Stimulated activated naive CD8-positive, alpha-beta T cell treated with anti-CD3 and anti-CD28 coated beads, Interleukin-15, Interleukin-2, amounts not matched to agents 100 ng/mL and 50 ng/mL, for 24 hours (primary cell): ENCODE measurements around the gene ALAS1.
"Not testable (repeated sequence)": the region's sequence is repeated elsewhere in the genome, so short reads cannot be mapped to it uniquely, and the experiment has no call there.

Experiments used
- H3K27ac Mint-ChIP-seq: one replicate; pipeline ENCODE4 v1.8.0; 2021; ENCODE audit warnings: mild to moderate bottlenecking, mixed read lengths
- H3K27me3 Mint-ChIP-seq: one replicate; pipeline ENCODE4 v1.8.0; 2021; ENCODE audit warnings: mixed read lengths
- H3K36me3 Mint-ChIP-seq: one replicate; pipeline ENCODE4 v1.8.0; 2021; ENCODE audit warnings: low read depth, mixed read lengths
- H3K4me1 Mint-ChIP-seq: one replicate; pipeline ENCODE4 v1.8.0; 2021; ENCODE audit warnings: low read depth, mixed read lengths
- H3K4me3 Mint-ChIP-seq: one replicate; pipeline ENCODE4 v1.8.0; 2021; ENCODE audit warnings: mild to moderate bottlenecking, mixed read lengths
- H3K9me3 Mint-ChIP-seq: one replicate; pipeline ENCODE4 v1.8.0; 2021; ENCODE audit warnings: mixed read lengths

The ALAS1 gene

GRCh38 chr3:52172262-52172757, 25.6 kb upstream of the ALAS1 start:
- H3K27ac Mint-ChIP-seq: no peak overlapping the region
- H3K4me1 Mint-ChIP-seq: peaks cover 3% of the 10 kb centered on the region
- H3K9me3 Mint-ChIP-seq: no peaks in the 10 kb centered on the region
- no peaks in the 10 kb centered on the region for H3K36me3 Mint-ChIP-seq
- H3K4me3 Mint-ChIP-seq: no peak overlapping the region
- no peaks in the 10 kb centered on the region for H3K27me3 Mint-ChIP-seq

GRCh38 chr3:52173101-52173500, 24.9 kb upstream of the ALAS1 start:
- no peak overlapping the region for H3K27ac Mint-ChIP-seq
- no peaks in the 10 kb centered on the region for H3K36me3 Mint-ChIP-seq
- H3K9me3 Mint-ChIP-seq: no peaks in the 10 kb centered on the region
- H3K4me1 Mint-ChIP-seq: peaks cover 3% of the 10 kb centered on the region
- H3K4me3 Mint-ChIP-seq: no peak overlapping the region
- H3K27me3 Mint-ChIP-seq: no peaks in the 10 kb centered on the region

GRCh38 chr3:52174896-52175295, 23.1 kb upstream of the ALAS1 start:
- Mint-ChIP-seq H3K27me3 (no peaks in the 10 kb centered on the region), H3K4me1 (peaks cover 3% of the 10 kb centered on the region), H3K9me3 (no peaks in the 10 kb centered on the region), H3K27ac (no peak overlapping the region), H3K4me3 (no peak overlapping the region), H3K36me3 (no peaks in the 10 kb centered on the region)

GRCh38 chr3:52175416-52176179, 22.4 kb upstream of the ALAS1 start:
- no peaks in the 10 kb centered on the region for H3K36me3 Mint-ChIP-seq
- H3K4me1 Mint-ChIP-seq: peaks cover 3% of the 10 kb centered on the region
- no peaks in the 10 kb centered on the region for H3K9me3 Mint-ChIP-seq
- no peak overlapping the region for H3K4me3 Mint-ChIP-seq
- H3K27me3 Mint-ChIP-seq: no peaks in the 10 kb centered on the region
- H3K27ac Mint-ChIP-seq: no peak overlapping the region

GRCh38 chr3:52176180-52176752, 21.7 kb upstream of the ALAS1 start:
- H3K4me3 Mint-ChIP-seq: no peak overlapping the region
- no peaks in the 10 kb centered on the region for H3K36me3 Mint-ChIP-seq
- H3K9me3 Mint-ChIP-seq: no peaks in the 10 kb centered on the region
- no peak overlapping the region for H3K27ac Mint-ChIP-seq
- H3K4me1 Mint-ChIP-seq: peaks cover 3% of the 10 kb centered on the region
- H3K27me3 Mint-ChIP-seq: no peaks in the 10 kb centered on the region

- H3K4me1 Mint-ChIP-seq: peaks cover 3% of the 10 kb centered on the region
- H3K27ac Mint-ChIP-seq: no peak overlapping the region
- no peaks in the 10 kb centered on the region for H3K27me3 Mint-ChIP-seq
- no peaks in the 10 kb centered on the region for H3K36me3 Mint-ChIP-seq
- H3K4me3 Mint-ChIP-seq: no peak overlapping the region
- no peaks in the 10 kb centered on the region for H3K9me3 Mint-ChIP-seq
These were observed 20.8 kb upstream of the ALAS1 start for GRCh38 chr3:52176951-52177700.

GRCh38 chr3:52177701-52178042, 20.3 kb upstream of the ALAS1 start:
- Mint-ChIP-seq H3K27me3 (no peaks in the 10 kb centered on the region), H3K9me3 (no peaks in the 10 kb centered on the region), H3K36me3 (no peaks in the 10 kb centered on the region), H3K4me3 (no peak overlapping the region), H3K4me1 (peaks cover 8% of the 10 kb centered on the region), H3K27ac (no peak overlapping the region)

- not testable (repeated sequence) for H3K27ac Mint-ChIP-seq, H3K9me3 Mint-ChIP-seq, H3K36me3 Mint-ChIP-seq, H3K27me3 Mint-ChIP-seq, H3K4me1 Mint-ChIP-seq, H3K4me3 Mint-ChIP-seq
These were observed 19.8 kb upstream of the ALAS1 start for GRCh38 chr3:52178126-52178525.

GRCh38 chr3:52178537-52178936, 19.4 kb upstream of the ALAS1 start:
- H3K27ac Mint-ChIP-seq: no peak overlapping the region
- H3K4me1 Mint-ChIP-seq: peaks cover 5% of the 10 kb centered on the region
- no peaks in the 10 kb centered on the region for H3K36me3 Mint-ChIP-seq
- no peak overlapping the region for H3K4me3 Mint-ChIP-seq
- no peaks in the 10 kb centered on the region for H3K27me3 Mint-ChIP-seq
- no peaks in the 10 kb centered on the region for H3K9me3 Mint-ChIP-seq

- Mint-ChIP-seq H3K36me3 (no peaks in the 10 kb centered on the region), H3K4me1 (peaks cover 5% of the 10 kb centered on the region), H3K4me3 (no peak overlapping the region)
These were observed 16.4 kb upstream of the ALAS1 start for GRCh38 chr3:52181543-52181942.

GRCh38 chr3:52182196-52182595, 15.8 kb upstream of the ALAS1 start:
- Mint-ChIP-seq H3K27ac (no peak overlapping the region), H3K9me3 (no peaks in the 10 kb centered on the region), H3K36me3 (no peaks in the 10 kb centered on the region), H3K4me1 (peaks cover 5% of the 10 kb centered on the region), H3K27me3 (no peaks in the 10 kb centered on the region), H3K4me3 (no peak overlapping the region)

More at GRCh38 chr3:52181543-52181942, 16.4 kb upstream of the ALAS1 start:
- H3K9me3 Mint-ChIP-seq: no peaks in the 10 kb centered on the region
- no peaks in the 10 kb centered on the region for H3K27me3 Mint-ChIP-seq
- no peak overlapping the region for H3K27ac Mint-ChIP-seq

- Mint-ChIP-seq H3K4me3 (no peak overlapping the region), H3K27ac (no peak overlapping the region), H3K4me1 (peaks cover 5% of the 10 kb centered on the region), H3K27me3 (no peaks in the 10 kb centered on the region), H3K9me3 (no peaks in the 10 kb centered on the region), H3K36me3 (no peaks in the 10 kb centered on the region)
These were observed 15.3 kb upstream of the ALAS1 start for GRCh38 chr3:52182691-52183090.

- Mint-ChIP-seq H3K27ac (no peak overlapping the region), H3K27me3 (no peaks in the 10 kb centered on the region), H3K4me1 (peaks cover 5% of the 10 kb centered on the region), H3K9me3 (no peaks in the 10 kb centered on the region), H3K36me3 (no peaks in the 10 kb centered on the region), H3K4me3 (no peak overlapping the region)
These were observed 14.0 kb upstream of the ALAS1 start for GRCh38 chr3:52183786-52184445.

- Mint-ChIP-seq H3K36me3 (no peaks in the 10 kb centered on the region), H3K4me3 (no peak overlapping the region), H3K4me1 (peaks cover 5% of the 10 kb centered on the region), H3K27ac (no peak overlapping the region), H3K9me3 (no peaks in the 10 kb centered on the region), H3K27me3 (no peaks in the 10 kb centered on the region)
These were observed 13.3 kb upstream of the ALAS1 start for GRCh38 chr3:52184690-52185089.

GRCh38 chr3:52185311-52185710, 12.6 kb upstream of the ALAS1 start:
- no peaks in the 10 kb centered on the region for H3K9me3 Mint-ChIP-seq
- H3K4me1 Mint-ChIP-seq: peaks cover 5% of the 10 kb centered on the region
- H3K4me3 Mint-ChIP-seq: no peak overlapping the region
- no peak overlapping the region for H3K27ac Mint-ChIP-seq
- H3K27me3 Mint-ChIP-seq: no peaks in the 10 kb centered on the region
- no peaks in the 10 kb centered on the region for H3K36me3 Mint-ChIP-seq
